A549 (cell line): ENCODE data around the gene KLHL22. TPM values are rescaled to one million over a fixed set of nuclear protein-coding genes. Genes with fewer than 3 reads are reported as not detected.
"Not testable (repeated sequence)": the region's sequence is repeated elsewhere in the genome, so short reads cannot be mapped to it uniquely, and the experiment has no call there.

Experiments used
- ATAC-seq, 2 experiments: fragments of 200-7000 bp in 1 of 2; fragments of >200 bp in 1 of 2; cut with Nextera tagmentation in 1 of 2; cut with Tn5 transposase in 1 of 2; 3 replicates each; pipeline versions ENCODE4 v1.8.0 to v1.9.1; 2018 to 2020; ENCODE audit warnings: mild to moderate bottlenecking in 1 of 2, moderate library complexity in 1 of 2
- CTCF ChIA-PET: fragments of 300-600 bp; sonication (Branson Sonifier 250); formaldehyde crosslinking; extraction: SDS; loops from one replicate; lab custom pipeline; 2021; ENCODE audit warnings: antibody characterized with exemption, inconsistent platforms; lab: Yijun Ruan, JAX
- POLR2A ChIA-PET: fragments of 350-600 bp; formaldehyde crosslinking; extraction: SDS; loops from one replicate; lab custom pipeline; 2021; ENCODE audit warnings: antibody characterized with exemption, inconsistent platforms; lab: Yijun Ruan, JAX
- DNase-seq, 2 experiments: peaks; one replicate each; pipeline versions ENCODE4 v3.0.0 to v3.0.0-alpha.2; 2011 to 2016; ENCODE audit warnings: low read depth in 1 of 2, low spot score in 1 of 2
- FAIRE-seq: peaks from 2 replicates; lab custom pipeline; 2011; peaks lifted over from hg19 to GRCh38; lab: Jason Lieb, UNC
- H3K27ac ChIP-seq, 2 experiments: fragments of >200 bp; sonication (Bioruptor Twin); formaldehyde crosslinking; 3 replicates each; pipeline ENCODE4 v1.5.1; 2016 to 2017
- H3K4me1 ChIP-seq: fragments of >200 bp; sonication (Bioruptor Twin); formaldehyde crosslinking; 3 replicates; pipeline ENCODE4 v1.6.1; 2016
- H3K4me2 ChIP-seq: fragments of >200 bp; sonication (Bioruptor Twin); formaldehyde crosslinking; 3 replicates; pipeline ENCODE4 v1.6.1; 2016
- H3K4me3 ChIP-seq: fragments of >200 bp; sonication (Bioruptor Twin); formaldehyde crosslinking; 3 replicates; pipeline ENCODE4 v1.5.1; 2016
- H3K9me3 ChIP-seq: fragments of >200 bp; sonication (Bioruptor Twin); formaldehyde crosslinking; 3 replicates; pipeline ENCODE4 v1.6.1; 2016
- BHLHE40 ChIP-seq: IDR thresholded peaks from 2 replicates; pipeline ENCODE4 v1.6.1; 2012; ENCODE audit warnings: low read depth, low read length, inconsistent platforms
- CBX8 ChIP-seq: fragments of 200-600 bp; sonication (generic); IDR thresholded peaks from 2 replicates; pipeline ENCODE4 v1.6.1; 2016
- CHD2 ChIP-seq: fragments of 150-350 bp; IDR thresholded peaks from 2 replicates; pipeline ENCODE4 v1.6.1; 2014; ENCODE audit warnings: low read length; ENCODE audit not compliant: partially characterized antibody
- FOSL2 ChIP-seq, 2 experiments: fragments of 450-650 bp in 1 of 2; fragments of >200 bp in 1 of 2; sonication (Bioruptor Twin) in 1 of 2; formaldehyde crosslinking; IDR thresholded peaks; 2 replicates each; pipeline versions ENCODE4 v1.5.0 to v1.6.1; 2016 to 2020; ENCODE audit warnings: mild to moderate bottlenecking in 1 of 2, moderate library complexity in 1 of 2
- FOXS1 ChIP-seq: fragments of 250-450 bp; sonication (Bioruptor Pico); IDR thresholded peaks from 2 replicates; pipeline ENCODE4 v1.5.0; 2020; ENCODE audit warnings: mild to moderate bottlenecking, moderate library complexity
- HDAC2 ChIP-seq: fragments of 200-600 bp; sonication (generic); IDR thresholded peaks from 2 replicates; pipeline ENCODE4 v1.6.1; 2016
- HEYL ChIP-seq: fragments of 250-450 bp; sonication (Bioruptor Pico); IDR thresholded peaks from 2 replicates; pipeline ENCODE4 v1.8.0; 2021; ENCODE audit warnings: mild to moderate bottlenecking, moderate library complexity
- HOXA7 ChIP-seq: fragments of 250-450 bp; sonication (Bioruptor Pico); IDR thresholded peaks from 2 replicates; pipeline ENCODE4 v1.5.0; 2020; ENCODE audit warnings: mild to moderate bottlenecking, moderate library complexity
- NPAS2 ChIP-seq: fragments of 250-450 bp; sonication (Bioruptor Pico); IDR thresholded peaks from 2 replicates; pipeline ENCODE4 v1.8.0; 2022; ENCODE audit warnings: mild to moderate bottlenecking, moderate library complexity, borderline replicate concordance
- POLR2AphosphoS2 ChIP-seq: conservative IDR thresholded peaks from 2 replicates; pipeline ENCODE4 v1.6.1; 2012; ENCODE audit warnings: low read length, improper control_type of control experiment, inconsistent platforms
- RNF2 ChIP-seq: fragments of 200-600 bp; sonication (generic); IDR thresholded peaks from 2 replicates; pipeline ENCODE4 v1.6.1; 2016; ENCODE audit warnings: low read depth, mild to moderate bottlenecking, antibody characterized with exemption, moderate library complexity, borderline replicate concordance
- TFCP2L1 ChIP-seq: fragments of 250-450 bp; sonication (Bioruptor Pico); IDR thresholded peaks from 2 replicates; pipeline ENCODE4 v1.5.0; 2021; ENCODE audit warnings: mild to moderate bottlenecking
- ZSCAN20 ChIP-seq: fragments of 250-450 bp; sonication (Bioruptor Pico); IDR thresholded peaks from 2 replicates; pipeline ENCODE4 v1.8.0; 2022; ENCODE audit warnings: mild to moderate bottlenecking, moderate library complexity
- WGBS: methylation state at CpG from one replicate; pipeline ENCODE4 v1.1.6; 2017; ENCODE audit errors: missing lambda C conversion rate; 5-methylcytosine and 5-hydroxymethylcytosine counted together
- polyA plus RNA-seq, 4 experiments: library from polyadenylated mRNA; depleted of rRNA in 3 of 4; stranded (reverse); fragments of >200 nt; fragmentation: RNase III in 1 of 4; extraction: RNeasy Plus Mini Kit Qiagen cat#74134 plus additional on column Dnase treatment in 1 of 4; gene quantifications; 2 replicates in 3 of 4; 3 replicates in 1 of 4; pipeline ENCODE4 v1.2.3, GENCODE V29; 2011 to 2017
- TF ChIP-seq, protein P1 (sequence below): fragments of 200-600 bp; sonication (generic); IDR thresholded peaks from 2 replicates; pipeline ENCODE4 v1.6.1; 2016; ENCODE audit warnings: antibody characterized with exemption, mild to moderate bottlenecking, moderate library complexity
- TF ChIP-seq, protein P2 (sequence below): IDR thresholded peaks from 2 replicates; pipeline ENCODE4 v1.6.1; 2012
- TF ChIP-seq, protein P3 (sequence below): fragments of 150-350 bp; IDR thresholded peaks from 2 replicates; pipeline ENCODE4 v1.6.1; 2014; ENCODE audit warnings: low read depth, mild to moderate bottlenecking, low read length
- TF ChIP-seq, protein P4 (sequence below): fragments of 250-450 bp; sonication (Bioruptor Pico); IDR thresholded peaks from 2 replicates; pipeline ENCODE4 v1.5.0; 2020; ENCODE audit warnings: low read depth, mild to moderate bottlenecking, moderate library complexity

Gene KLHL22
- polyA plus RNA-seq, 2 of the 4 experiments (the other 2 are of a cell fraction): 11.7 TPM

DNA sequence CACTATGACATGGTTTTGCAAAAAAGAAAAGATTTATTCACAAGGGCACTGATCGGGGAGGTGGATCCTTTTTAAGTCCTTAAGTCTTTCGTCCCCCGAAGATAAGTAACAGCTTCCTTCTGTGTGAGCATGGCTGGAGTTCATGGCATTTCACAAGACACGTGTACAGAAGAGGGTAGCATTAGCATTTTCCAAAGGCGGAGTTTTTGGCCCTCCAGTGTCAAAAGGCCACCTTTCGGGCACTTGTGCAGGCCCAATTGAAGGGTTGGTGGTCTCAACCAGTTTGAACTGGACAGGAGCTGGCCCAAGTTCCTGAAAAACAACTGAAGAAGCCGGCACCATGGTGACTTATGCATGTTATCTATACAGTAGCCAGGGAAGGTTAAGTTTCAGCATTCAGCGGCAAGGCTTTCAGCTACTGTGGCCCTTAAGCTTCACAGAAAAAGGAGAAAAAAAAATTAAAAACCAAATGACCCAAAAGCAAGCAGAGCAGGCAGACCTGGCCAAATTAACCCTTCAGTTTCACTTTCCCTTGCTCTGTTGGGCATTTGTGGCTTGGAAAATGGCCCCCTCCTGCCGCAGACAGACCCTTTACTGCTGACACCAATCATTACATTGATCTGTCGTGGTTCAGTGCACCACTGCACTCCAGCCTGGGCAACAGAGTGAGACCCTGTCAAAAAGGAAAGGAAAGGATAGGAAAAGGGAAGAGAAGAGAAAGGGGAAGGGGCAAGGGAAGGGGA lies 83.0 kb downstream of the KLHL22 start:
- no peak for DNase-seq
- POLR2A ChIA-PET: no interaction called here
- Histone ChIP-seq H3K4me3 (no peak overlapping the region), H3K4me1 (no peaks in the 10 kb centered on the region), H3K27ac (no peak overlapping the region)
- ATAC-seq: no peak
- TF ChIP-seq BHLHE40: no peak
- TF ChIP-seq, protein P1, sequence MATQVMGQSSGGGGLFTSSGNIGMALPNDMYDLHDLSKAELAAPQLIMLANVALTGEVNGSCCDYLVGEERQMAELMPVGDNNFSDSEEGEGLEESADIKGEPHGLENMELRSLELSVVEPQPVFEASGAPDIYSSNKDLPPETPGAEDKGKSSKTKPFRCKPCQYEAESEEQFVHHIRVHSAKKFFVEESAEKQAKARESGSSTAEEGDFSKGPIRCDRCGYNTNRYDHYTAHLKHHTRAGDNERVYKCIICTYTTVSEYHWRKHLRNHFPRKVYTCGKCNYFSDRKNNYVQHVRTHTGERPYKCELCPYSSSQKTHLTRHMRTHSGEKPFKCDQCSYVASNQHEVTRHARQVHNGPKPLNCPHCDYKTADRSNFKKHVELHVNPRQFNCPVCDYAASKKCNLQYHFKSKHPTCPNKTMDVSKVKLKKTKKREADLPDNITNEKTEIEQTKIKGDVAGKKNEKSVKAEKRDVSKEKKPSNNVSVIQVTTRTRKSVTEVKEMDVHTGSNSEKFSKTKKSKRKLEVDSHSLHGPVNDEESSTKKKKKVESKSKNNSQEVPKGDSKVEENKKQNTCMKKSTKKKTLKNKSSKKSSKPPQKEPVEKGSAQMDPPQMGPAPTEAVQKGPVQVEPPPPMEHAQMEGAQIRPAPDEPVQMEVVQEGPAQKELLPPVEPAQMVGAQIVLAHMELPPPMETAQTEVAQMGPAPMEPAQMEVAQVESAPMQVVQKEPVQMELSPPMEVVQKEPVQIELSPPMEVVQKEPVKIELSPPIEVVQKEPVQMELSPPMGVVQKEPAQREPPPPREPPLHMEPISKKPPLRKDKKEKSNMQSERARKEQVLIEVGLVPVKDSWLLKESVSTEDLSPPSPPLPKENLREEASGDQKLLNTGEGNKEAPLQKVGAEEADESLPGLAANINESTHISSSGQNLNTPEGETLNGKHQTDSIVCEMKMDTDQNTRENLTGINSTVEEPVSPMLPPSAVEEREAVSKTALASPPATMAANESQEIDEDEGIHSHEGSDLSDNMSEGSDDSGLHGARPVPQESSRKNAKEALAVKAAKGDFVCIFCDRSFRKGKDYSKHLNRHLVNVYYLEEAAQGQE: no peak
- TF ChIP-seq CBX8: no peak
- no peak for TF ChIP-seq HOXA7 (CRISPR knock-in tag)
- TF ChIP-seq, protein P2, sequence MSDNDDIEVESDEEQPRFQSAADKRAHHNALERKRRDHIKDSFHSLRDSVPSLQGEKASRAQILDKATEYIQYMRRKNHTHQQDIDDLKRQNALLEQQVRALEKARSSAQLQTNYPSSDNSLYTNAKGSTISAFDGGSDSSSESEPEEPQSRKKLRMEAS: no peak
- TF ChIP-seq CHD2: no peak
- no peak for TF ChIP-seq FOXS1 (CRISPR knock-in tag)
- no peak for TF ChIP-seq NPAS2 (CRISPR knock-in tag)
- TF ChIP-seq HEYL: no peak
- TF ChIP-seq, protein P3, sequence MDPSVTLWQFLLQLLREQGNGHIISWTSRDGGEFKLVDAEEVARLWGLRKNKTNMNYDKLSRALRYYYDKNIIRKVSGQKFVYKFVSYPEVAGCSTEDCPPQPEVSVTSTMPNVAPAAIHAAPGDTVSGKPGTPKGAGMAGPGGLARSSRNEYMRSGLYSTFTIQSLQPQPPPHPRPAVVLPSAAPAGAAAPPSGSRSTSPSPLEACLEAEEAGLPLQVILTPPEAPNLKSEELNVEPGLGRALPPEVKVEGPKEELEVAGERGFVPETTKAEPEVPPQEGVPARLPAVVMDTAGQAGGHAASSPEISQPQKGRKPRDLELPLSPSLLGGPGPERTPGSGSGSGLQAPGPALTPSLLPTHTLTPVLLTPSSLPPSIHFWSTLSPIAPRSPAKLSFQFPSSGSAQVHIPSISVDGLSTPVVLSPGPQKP: no peak
- TF ChIP-seq, protein P4, sequence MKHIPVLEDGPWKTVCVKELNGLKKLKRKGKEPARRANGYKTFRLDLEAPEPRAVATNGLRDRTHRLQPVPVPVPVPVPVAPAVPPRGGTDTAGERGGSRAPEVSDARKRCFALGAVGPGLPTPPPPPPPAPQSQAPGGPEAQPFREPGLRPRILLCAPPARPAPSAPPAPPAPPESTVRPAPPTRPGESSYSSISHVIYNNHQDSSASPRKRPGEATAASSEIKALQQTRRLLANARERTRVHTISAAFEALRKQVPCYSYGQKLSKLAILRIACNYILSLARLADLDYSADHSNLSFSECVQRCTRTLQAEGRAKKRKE: no peak
- no peak for TF ChIP-seq POLR2AphosphoS2
- no peak for TF ChIP-seq ZSCAN20 (CRISPR knock-in tag)
- TF ChIP-seq FOSL2 (IDR thresholded peaks at IDR 0.05): no peak
- no peak for TF ChIP-seq FOSL2 (CRISPR knock-in tag; IDR thresholded peaks at IDR 0.05)
- no peak for TF ChIP-seq TFCP2L1
- TF ChIP-seq HDAC2: no peak
- no peak for TF ChIP-seq RNF2
- TF ChIP-seq, all 56 proteins: peak for 0
- CTCF ChIA-PET: interaction anchor here (0.9 kb wide), 1 partner anchor 44 kb away, joined by 3 read pairs; no protein-coding TSS in a partner anchor
- Histone ChIP-seq H3K4me2 (no peak overlapping the region), H3K9me3 (no peaks in the 10 kb centered on the region)
- 79% methylated on average over 10 of the region's 10 CpGs for WGBS
- no peak for FAIRE-seq

DNA sequence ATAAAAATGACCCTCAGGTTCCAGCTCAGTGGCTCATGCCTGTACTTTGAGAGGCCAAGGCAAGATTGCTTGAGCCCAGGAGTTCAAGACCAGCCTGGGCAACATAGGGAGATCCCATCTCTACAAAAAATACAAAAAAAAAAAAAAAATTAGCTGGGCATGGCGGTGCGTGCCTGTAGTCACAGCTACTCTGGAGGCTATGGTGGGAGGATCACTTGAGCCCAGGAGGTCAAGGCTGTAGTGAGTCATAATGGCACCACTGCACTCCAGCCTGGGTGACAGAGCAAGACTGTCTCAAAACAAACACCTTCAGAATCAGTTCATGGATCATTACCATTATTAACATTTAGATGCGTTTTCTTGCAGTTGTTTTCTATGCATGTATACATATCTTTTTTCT lies 86.2 kb downstream of the KLHL22 start:
- CTCF ChIA-PET: interaction anchor here (1.1 to 2.0 kb wide), 2 partner anchors 8 to 9 kb away, joined by 3 to 7 read pairs; no protein-coding TSS in a partner anchor
- ATAC-seq, POLR2A ChIA-PET: not testable (repeated sequence)

More for the DNA sequence above, 86.2 kb downstream of the KLHL22 start:
- H3K9me3 ChIP-seq, DNase-seq, H3K4me2 ChIP-seq, H3K4me3 ChIP-seq, FAIRE-seq, H3K27ac ChIP-seq, H3K4me1 ChIP-seq: not testable (repeated sequence)
- WGBS: 89% methylated on average over 3 of the region's 3 CpGs
